Neutrophil (primary cell): ENCODE measurements around the gene NTMT2.

ENCODE experiments used
- H3K27ac ChIP-seq: fragments of 200-600 bp; sonication (generic); 2 replicates; pipeline ENCODE4 v1.5.1; 2016; ENCODE audit warnings: mild to moderate bottlenecking, moderate library complexity
- H3K27me3 ChIP-seq: fragments of 200-600 bp; sonication (generic); 2 replicates; pipeline ENCODE4 v1.6.0; 2016; ENCODE audit warnings: mild to moderate bottlenecking
- H3K36me3 ChIP-seq: fragments of 200-600 bp; sonication (generic); 2 replicates; pipeline ENCODE4 v1.5.1; 2017
- H3K4me1 ChIP-seq, 2 experiments: fragments of 200-600 bp in 1 of 2; sonication (generic) in 1 of 2; 1 replicate in 1 of 2; 2 replicates in 1 of 2; pipeline versions ENCODE4 v1.5.1 to v1.6.1; 2013 to 2016; ENCODE audit warnings: low read depth in 1 of 2, low read length in 1 of 2, mild to moderate bottlenecking in 1 of 2, moderate library complexity in 1 of 2; ENCODE audit not compliant: control insufficient read depth in 1 of 2, insufficient read depth in 1 of 2
- H3K4me3 ChIP-seq, 2 experiments: fragments of 200-600 bp in 1 of 2; sonication (generic) in 1 of 2; 1 replicate in 1 of 2; 2 replicates in 1 of 2; pipeline ENCODE4 v1.5.1; 2013 to 2016; ENCODE audit warnings: low read depth in 1 of 2, low read length in 1 of 2, mild to moderate bottlenecking in 1 of 2, moderate library complexity in 1 of 2
- H3K9me3 ChIP-seq: fragments of 200-600 bp; sonication (generic); 2 replicates; pipeline ENCODE4 v1.5.1; 2016
- CTCF ChIP-seq: fragments of 200-600 bp; sonication (generic); IDR thresholded peaks from 2 replicates; pipeline ENCODE4 v1.5.1; 2016; ENCODE audit warnings: antibody characterized with exemption

NTMT2 gene

GRCh38 chr1:170133766-170134495, 11.8 kb upstream of the NTMT2 start:
- no peaks in the 10 kb centered on the region for H3K27me3 ChIP-seq
- no peaks in the 10 kb centered on the region for H3K9me3 ChIP-seq
- H3K4me3 ChIP-seq, result no peak overlapping the region
- H3K4me1 ChIP-seq, result no peaks in the 10 kb centered on the region
- TF ChIP-seq CTCF, result no peak
- no peaks in the 10 kb centered on the region for H3K36me3 ChIP-seq
- no peak overlapping the region for H3K27ac ChIP-seq

- Histone ChIP-seq H3K4me3 (no peak overlapping the region), H3K36me3 (no peaks in the 10 kb centered on the region), H3K4me1 (no peaks in the 10 kb centered on the region), H3K9me3 (no peaks in the 10 kb centered on the region), H3K27me3 (no peaks in the 10 kb centered on the region), H3K27ac (no peak overlapping the region)
- no peak for TF ChIP-seq CTCF
These were observed 11.2 kb upstream of the NTMT2 start for GRCh38 chr1:170134521-170134920.

- Histone ChIP-seq H3K4me1 (no peaks in the 10 kb centered on the region), H3K36me3 (no peaks in the 10 kb centered on the region)
These were observed 5.4 kb upstream of the NTMT2 start for GRCh38 chr1:170140371-170140770.

GRCh38 chr1:170145061-170145460, 698 bp upstream of the NTMT2 start:
- Histone ChIP-seq H3K4me3 (no peak overlapping the region), H3K4me1 (no peaks in the 10 kb centered on the region), H3K27ac (no peak overlapping the region), H3K27me3 (no peaks in the 10 kb centered on the region), H3K9me3 (no peaks in the 10 kb centered on the region), H3K36me3 (no peaks in the 10 kb centered on the region)
- TF ChIP-seq CTCF, result no peak

More at GRCh38 chr1:170140371-170140770, 5.4 kb upstream of the NTMT2 start:
- no peaks in the 10 kb centered on the region for H3K9me3 ChIP-seq
- H3K27ac ChIP-seq, result no peak overlapping the region
- TF ChIP-seq CTCF, result no peak
- no peaks in the 10 kb centered on the region for H3K27me3 ChIP-seq
- no peak overlapping the region for H3K4me3 ChIP-seq

GRCh38 chr1:170146720-170147263, 1.0 kb downstream of the NTMT2 start:
- no peak overlapping the region for H3K27ac ChIP-seq
- no peaks in the 10 kb centered on the region for H3K9me3 ChIP-seq
- no peaks in the 10 kb centered on the region for H3K4me1 ChIP-seq
- TF ChIP-seq CTCF, result no peak
- no peaks in the 10 kb centered on the region for H3K27me3 ChIP-seq
- H3K36me3 ChIP-seq, result no peaks in the 10 kb centered on the region
- H3K4me3 ChIP-seq, result no peak overlapping the region
